ENCODE measurements around the gene PDGFA.

Gene PDGFA

GRCh38 chr7:500521-501420, 18.9 kb downstream of the PDGFA start:
- DNase-seq = no peak

GRCh38 chr7:499853-500485, 19.7 kb downstream of the PDGFA start:
- no peak for DNase-seq

DNA sequence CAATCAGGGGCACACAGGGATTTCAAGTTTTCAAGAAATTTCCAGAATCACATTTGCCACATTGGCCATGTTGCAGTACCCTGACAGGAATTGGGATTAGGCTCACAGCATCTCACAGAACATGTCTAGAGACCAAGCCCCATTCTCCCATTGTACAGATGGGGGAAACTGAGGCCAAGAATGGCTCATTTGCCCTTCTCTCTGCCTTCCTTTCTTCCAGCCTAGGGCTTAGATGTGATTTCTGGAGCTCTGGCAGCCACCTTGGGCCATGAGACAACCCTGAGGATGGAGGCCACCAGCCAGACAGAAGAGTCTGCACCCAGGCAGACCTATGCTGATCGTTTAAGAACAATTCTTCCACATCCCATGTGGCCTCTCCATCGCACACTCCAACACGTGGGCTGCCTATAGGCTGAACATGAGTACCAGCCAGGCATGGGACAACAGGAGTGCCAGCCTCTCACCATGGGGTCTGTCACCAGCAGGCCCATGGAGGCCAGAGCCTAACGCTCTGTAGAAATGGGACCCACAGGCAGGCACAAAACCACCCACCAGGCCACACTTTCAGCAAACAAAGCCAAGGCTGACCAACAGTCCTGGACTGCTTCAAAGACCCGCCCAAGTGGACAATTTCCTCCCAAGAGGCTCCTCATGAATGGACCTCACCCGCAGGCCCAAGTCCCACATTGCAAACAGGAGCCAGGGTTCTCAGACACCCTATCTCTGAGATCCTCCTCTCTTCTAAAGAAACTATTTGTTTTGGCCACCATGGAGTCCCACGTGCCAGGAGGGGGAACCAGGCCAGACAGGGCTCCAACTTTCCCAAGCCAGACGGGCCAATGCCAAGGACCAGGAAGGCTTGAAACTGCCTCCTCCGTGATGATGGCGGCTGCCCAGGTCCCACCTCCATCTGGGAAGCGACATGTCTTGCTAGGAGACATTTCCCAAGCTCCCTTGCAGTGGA, 20.7 kb downstream of the PDGFA start:
- no peak for DNase-seq

GRCh38 chr7:497946-498655, 21.5 kb downstream of the PDGFA start:
- DNase-seq = no peak

DNA sequence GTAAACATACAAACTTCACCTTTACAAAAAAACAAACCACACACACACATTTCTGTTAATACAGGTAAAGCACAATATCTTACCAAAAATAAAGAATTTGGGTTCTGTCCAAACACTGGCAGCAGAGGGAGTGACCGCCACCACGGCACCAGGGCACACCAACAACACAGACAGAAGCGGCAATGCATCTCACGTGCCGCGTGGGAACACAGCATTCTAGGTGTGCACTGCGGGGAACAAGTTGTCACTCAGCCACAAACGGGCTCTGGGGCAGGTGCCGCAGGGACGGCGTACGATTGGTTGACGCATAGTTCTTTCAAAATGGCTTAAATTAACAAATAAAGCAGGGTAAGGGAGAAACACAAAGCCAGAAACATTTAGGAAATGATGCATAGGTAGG, 22.3 kb downstream of the PDGFA start:
- no peak for DNase-seq

DNA sequence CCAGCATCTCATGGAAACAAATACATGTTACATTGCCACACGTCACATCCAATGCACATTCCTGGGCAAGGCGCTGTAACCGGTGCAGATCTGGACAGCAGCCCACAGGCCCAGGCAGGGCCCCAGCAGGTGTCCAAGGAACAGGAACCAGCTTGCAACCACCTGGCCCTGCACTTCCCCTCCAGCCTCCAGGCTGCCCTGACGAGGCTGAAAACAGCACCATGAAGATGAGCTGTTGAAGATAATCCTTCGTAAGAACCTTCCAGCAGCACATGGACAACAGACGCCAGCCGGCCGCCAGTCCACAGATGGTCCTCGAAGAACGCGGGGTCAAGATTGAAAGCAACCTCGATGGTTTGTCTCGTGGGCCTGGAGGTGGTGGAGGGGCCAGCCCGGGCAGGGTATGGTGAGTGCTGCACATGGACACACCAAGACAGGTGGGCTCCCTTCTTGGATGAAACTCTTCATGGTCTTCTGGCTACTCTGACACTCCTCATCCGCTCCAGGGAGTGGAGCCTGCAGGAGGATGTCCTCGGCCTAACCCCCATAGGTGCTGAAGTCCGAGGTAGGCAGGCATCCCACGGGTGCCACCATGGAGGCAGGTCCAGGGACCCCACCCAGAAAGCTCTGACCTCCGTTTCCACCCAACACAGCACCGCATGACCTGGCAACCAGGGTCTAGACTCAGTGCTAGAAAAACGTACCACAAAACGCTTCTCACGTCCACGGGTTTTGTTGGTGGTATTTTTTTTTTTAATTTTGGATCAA, 22.9 kb downstream of the PDGFA start:
- DNase-seq = no peak

GRCh38 chr7:495761-496321, 23.8 kb downstream of the PDGFA start:
- DNase-seq = no peak

GRCh38 chr7:495326-495725, 24.3 kb downstream of the PDGFA start:
- DNase-seq = no peak

DNA sequence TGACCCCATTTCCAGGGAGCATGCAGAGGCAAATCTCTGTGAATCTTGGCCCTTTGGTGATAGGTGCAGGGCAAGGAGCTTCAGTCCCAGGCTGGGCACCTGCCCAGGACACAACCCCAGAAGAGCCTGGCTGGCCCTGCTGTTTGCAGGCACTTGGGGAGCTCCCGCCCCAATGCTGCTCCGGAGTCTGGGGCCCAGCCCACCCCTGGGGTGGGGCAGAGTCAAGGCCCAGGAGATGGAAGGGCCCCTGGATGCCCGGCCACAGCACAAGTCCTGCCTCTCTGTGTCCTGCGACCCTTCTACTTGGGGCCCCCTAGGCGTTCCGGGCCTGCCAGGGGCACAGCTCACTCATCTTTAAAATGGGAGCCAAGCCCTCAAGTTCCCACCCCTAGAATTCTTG, 24.7 kb downstream of the PDGFA start:
- no peak for DNase-seq

GRCh38 chr7:494259-494687, 25.4 kb downstream of the PDGFA start:
- no peak for DNase-seq

DNA sequence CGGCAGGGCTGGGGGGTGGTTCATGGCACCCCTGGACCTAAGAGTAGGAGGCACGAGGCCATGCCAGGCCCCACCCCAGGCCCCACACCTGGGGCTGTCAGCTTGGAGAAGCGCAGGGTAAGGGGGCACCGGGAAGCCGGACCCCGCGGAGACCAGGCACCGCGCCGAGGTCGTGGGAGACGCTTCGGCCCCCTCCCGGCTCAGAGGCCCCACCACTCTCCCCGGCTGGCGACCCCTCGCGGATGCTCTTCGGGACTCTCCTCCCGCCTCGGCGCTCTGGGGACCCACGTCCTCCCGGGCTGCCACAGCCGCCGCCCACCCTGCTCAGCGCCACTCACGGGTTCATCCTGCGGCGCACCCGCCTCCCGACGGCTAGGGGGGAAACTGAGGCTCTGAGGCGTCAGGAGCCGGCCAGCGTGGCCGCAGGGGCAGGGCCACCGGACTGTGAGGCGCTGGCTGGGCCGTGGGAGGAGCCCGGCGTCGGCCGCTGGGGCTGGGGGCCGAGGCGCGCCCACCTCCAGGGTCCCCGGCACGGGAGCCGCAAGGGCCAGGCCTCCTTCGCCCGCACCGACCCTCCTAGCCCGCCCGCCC, 25.9 kb downstream of the PDGFA start:
- DNase-seq = no peak

- DNase-seq = no peak
Measured at GRCh38 chr7:492714-493065, 27.0 kb downstream of the PDGFA start.

DNA sequence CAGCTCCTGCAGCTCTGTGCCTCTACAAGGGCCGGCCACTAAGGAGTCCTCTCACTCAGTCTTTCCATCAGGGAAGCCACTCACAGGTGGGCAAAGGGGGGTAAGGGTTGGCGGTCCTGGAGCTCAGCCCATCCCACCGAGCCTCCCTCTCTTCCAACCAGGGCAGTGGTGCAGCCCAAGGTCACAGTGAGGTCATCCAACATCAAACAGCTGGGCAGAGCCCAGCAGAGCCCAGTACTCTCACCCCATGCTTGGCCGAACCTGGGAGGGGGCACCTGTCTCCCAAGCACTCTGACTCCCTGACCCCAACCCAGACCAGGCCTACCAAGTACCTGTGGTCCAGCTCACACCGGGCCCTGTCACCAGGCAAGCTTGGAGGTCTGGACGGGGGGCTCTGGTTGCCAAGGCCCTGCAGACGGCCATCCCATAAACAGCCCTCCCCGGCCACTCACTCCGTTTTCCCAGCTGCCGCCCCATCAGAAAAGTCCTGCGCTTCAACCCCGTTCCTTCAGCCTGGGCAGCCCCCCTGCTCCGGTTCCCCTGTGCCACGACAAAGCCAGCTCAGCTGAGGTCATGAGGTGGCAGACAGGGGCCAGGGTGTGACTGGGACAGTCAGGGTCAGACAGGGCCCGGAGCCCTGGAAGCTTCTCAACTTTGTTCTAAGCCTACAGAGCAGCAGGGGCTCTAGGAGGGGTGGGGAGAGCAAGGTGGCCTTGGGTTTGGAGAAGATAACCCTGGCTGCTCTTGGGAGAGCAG, 27.5 kb downstream of the PDGFA start:
- DNase-seq = no peak

DNA sequence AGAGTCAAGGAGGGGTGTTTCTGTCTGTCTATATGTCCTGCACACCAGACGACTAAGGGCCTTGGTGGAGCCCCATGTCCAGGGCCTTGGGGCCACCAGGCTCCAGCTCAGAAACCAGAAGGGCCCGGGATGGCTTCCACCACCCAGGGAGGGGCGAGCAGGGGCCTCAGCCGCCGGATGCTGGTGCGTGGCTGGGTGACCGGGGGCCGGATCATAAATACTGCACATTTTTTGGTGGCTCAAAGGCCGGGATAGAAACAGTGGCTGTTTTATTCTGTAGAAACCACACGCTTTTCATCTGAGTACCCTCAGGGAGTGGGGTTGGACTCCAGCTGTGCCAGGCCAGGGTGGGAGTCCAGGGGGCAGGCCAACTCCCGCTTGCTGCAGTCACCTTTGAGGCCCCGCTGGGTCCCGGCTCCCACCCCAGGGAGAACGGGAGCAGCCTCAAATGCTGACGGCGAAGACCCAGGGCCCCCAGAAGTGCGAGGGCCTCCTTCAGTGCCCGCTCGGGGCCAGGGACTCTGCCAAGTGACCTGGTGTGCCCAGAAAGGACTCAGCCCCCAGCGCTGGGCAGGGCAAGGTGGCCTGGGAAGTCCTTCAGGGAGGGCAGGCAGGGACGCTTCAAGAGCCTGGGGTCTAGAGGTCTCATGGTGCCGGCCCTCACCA, 28.2 kb downstream of the PDGFA start:
- DNase-seq = no peak

GRCh38 chr7:490461-491291, 29.0 kb downstream of the PDGFA start:
- DNase-seq = no peak

DNA sequence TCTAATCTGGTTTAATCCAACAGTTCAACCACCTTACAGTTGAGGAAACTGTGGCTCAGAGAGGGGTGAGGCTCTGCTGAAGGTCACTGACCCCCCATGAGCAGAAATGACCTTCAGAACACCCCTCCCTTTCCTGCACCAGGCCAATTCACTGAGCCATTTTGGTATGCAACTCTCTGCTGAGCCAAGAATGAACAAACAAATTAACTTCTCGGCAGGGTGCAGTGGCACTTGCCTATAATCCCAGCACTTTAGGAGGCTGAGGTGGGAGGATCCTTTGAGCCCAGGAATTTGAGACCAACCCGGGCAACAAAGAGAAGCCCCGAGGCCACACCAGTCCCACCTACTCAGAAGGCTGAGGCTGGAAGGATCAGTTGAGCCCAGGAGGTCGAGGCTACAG, 29.8 kb downstream of the PDGFA start:
- DNase-seq = no peak

DNA sequence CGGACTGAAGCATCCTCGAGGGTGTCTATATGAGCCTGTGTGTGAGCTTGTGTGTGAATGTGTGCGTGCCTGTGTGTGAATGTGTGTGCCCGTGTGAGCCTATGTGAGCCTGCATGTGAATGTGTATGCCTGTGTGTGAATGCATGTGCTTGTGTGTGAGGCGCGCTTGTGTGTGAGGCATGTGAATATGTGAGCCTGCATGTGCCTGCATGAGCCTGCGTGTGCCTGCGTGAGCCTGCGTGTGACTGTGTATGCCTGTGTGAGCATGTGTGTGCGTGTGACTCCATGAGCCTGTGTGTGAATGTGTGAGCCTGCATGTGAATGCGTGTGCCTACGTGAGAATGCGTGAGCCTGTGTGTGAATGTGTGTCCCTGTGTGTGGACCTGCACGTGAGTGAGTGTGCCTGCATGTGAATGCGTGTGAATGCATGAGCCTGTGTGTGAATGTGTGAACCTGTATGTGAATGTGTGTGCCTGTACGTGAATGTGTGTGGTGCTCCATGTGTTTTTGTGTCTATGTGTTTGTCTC, 33.4 kb downstream of the PDGFA start:
- DNase-seq = no peak
